ENCODE measurements around the gene NR2F6.

DNA sequence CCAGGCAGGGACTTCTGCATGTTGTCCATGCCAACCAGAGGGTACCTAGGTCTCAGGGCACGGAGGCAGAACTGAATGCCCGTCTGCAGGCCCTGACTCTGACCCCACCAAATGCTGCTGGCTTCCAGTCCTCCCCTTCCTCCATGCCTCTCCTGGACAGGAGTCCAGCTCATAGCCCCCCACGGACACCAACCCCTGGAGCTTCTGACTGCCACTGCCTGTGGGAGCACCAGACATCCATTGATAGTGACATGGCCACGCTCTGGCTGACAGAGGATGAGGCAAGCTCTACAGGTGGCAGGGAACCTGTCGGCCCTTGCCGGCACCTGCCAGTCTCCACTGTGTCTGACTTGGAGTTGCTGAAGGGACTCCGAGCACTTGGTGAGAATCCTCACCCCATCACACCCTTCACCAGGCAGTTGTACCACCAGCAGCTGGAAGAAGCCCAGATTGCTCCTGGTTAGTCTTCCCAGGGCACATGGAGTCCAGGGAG, 37.8 kb upstream of the NR2F6 start:
- TF ChIP-seq POLR2A (IDR thresholded peaks at IDR 0.05; ENCODE audit: low read length) (no peak), GATA1 (IDR thresholded peaks at IDR 0.05; ENCODE audit: low read depth, low read length) (no peak)
